ENCODE measurements around the gene STK4. TPM values are rescaled to one million over a fixed set of nuclear protein-coding genes. Genes with fewer than 3 reads are reported as not detected.

Gene STK4
- total RNA-seq, 1 donor, result 35.8 TPM

GRCh38 chr20:45047581-45048119 is 81.3 kb downstream of the STK4 start:
- H3K4me3 ChIP-seq (ENCODE audit: low read depth, low read length), result no peak overlapping the region
- TF ChIP-seq CTCF (IDR thresholded peaks at IDR 0.05; ENCODE audit: insufficient read depth, low read depth, low read length), result no peak
- no peak for DNase-seq (ENCODE audit: low read depth)

DNA sequence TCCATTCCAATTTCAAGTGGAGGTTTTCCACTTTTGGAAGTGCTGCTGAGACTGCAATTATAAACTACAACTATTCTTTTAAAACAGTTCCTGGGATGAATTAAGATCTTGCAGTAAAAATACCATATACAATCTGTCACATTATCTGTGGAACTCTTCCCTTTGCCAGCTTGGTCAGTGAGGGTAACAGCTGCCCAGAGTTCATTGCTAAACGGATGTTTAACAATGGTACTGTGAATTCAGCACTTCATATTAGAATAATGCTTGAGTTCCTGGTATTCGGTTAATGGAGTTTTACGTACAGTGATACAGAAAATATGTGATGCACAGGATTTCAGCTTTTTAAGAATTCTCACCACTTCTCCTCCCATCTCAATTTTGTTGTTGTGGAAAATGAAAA is 83.1 kb downstream of the STK4 start:
- DNase-seq (ENCODE audit: low read depth), result no peak
- TF ChIP-seq CTCF (IDR thresholded peaks at IDR 0.05; ENCODE audit: insufficient read depth, low read depth, low read length), result no peak
- H3K4me3 ChIP-seq (ENCODE audit: low read depth, low read length), result no peak overlapping the region

DNA sequence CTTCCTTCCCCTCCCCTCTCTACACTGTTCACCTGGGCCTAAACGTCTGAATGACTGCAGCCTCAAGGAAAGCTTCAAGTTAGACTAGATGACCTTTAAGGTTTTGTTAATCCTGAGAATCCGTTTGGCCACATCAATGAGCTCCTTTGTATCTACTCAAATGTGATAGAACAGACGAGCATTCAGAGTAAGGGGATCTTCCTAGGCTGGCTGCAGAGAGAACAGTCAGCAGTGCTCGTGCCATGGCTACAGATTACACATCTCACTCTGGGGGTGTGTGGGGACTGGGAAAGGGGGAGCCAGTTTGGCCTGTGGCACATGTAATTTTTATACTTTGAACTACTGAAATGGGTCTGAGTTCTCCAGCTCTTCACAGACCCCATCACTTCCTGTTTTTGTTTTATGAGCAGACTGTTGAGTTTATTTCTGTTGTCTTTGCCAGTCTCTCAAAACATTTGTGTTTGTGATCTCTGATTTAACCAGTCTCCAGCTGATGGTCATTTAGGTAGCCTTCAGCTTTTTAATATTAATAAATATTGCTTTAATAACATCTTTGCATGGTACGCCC is 83.7 kb downstream of the STK4 start:
- H3K4me3 ChIP-seq (ENCODE audit: low read depth, low read length), result no peak overlapping the region
- DNase-seq (ENCODE audit: low read depth), result no peak
- TF ChIP-seq CTCF (IDR thresholded peaks at IDR 0.05; ENCODE audit: insufficient read depth, low read depth, low read length), result no peak

DNA sequence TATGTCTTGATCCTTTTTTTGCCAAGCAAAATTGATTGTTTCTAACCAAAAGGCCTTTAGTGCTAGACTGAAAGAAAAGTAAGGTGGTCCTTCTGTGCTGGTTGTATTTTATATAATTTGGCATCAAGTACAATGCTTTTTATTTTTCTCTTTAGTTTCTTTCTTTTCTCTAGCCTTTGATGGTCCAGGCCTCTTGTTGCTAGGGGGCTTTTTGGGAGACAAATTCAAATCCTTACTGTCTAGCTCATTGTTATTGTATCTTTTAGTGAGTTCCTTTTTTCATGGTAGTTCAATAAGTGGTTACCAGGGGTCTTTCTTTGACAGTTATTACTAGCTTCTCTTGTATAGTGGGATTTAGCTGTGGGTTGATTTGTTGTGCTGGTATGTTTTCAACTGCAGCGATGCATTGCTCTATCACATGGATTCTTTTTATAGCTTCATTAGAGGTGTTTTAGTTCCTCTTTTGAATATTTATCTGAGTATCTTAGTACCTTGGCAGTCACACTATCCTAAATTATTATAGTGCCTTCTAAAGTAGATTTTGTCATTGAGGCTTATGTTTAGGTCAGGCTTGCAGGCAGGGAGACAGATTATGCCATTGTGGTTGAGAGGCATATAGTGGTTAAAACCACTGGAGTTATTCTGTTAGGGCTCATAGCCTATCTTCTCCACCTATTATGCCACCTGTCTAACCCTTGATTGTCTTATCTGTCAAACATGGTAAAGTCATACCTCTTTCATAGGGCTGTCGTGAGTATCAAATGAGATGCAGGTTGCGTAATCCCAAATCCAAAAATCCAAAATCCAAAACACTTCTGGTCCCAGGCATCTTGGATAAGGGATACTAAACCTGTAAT is 85.1 kb downstream of the STK4 start:
- TF ChIP-seq CTCF (IDR thresholded peaks at IDR 0.05; ENCODE audit: insufficient read depth, low read depth, low read length), result no peak
- no peak for DNase-seq (ENCODE audit: low read depth)
- H3K4me3 ChIP-seq (ENCODE audit: low read depth, low read length), result no peak overlapping the region

DNA sequence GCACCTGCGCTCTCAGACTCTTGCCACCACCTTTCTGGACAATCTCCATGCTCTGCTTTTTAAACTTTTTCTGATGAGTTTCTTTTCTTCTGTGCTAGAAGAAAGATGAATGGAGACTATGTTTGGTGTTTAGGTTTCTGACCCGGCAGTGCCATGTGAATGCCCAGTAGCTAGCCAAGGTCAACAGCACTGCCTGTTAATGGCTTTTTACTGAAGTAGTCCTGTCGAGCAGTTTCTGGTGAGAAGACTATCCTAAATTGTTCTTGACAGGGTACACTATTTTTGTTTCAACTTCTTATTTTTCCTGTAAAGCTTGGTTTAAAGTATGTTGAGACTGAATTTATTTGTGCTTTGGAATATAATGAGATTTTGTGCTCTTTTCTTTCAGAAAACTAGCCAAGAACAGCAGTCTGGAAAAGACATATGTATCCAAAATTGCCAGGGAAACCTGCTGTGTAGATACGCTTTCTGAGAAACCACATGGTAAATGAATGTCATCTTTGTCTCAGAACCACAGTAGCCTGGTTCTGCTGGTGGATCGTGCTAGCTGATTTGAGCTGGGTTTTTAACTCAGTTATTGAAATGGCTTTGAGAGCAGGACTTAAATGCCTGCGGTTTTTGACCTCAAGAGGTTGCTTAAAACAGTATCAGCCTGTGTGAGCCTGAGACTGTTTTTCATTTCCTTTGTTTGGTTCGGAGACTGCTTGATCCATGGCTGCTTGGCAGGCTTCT is 86.6 kb downstream of the STK4 start:
- peak; percentile 49 for DNase-seq (ENCODE audit: low read depth)
- no peak overlapping the region for H3K4me3 ChIP-seq (ENCODE audit: low read depth, low read length)
- TF ChIP-seq CTCF (IDR thresholded peaks at IDR 0.05; ENCODE audit: insufficient read depth, low read depth, low read length), result no peak

GRCh38 chr20:45053430-45054351 is 87.4 kb downstream of the STK4 start:
- DNase-seq (ENCODE audit: low read depth), result no peak
- no peak overlapping the region for H3K4me3 ChIP-seq (ENCODE audit: low read depth, low read length)
- no peak for TF ChIP-seq CTCF (IDR thresholded peaks at IDR 0.05; ENCODE audit: insufficient read depth, low read depth, low read length)
